CD4-positive, alpha-beta T cell (primary cell): ENCODE data around the gene WNT9A. TPM values are rescaled to one million over a fixed set of nuclear protein-coding genes. Genes with fewer than 3 reads are reported as not detected.

Experiments used
- ATAC-seq: fragments of 200-7000 bp; cut with Tn5 transposase; one replicate; pipeline ENCODE4 v1.10.0; 2022; ENCODE audit warnings: mild to moderate bottlenecking; ENCODE audit not compliant: poor library complexity
- CTCF ChIA-PET: fragments of 350-600 bp; sonication (Branson Sonifier 250); formaldehyde crosslinking; loops from one replicate; lab custom pipeline; 2021; ENCODE audit warnings: antibody characterized with exemption, inconsistent platforms; lab: Charles Lee
- POLR2A ChIA-PET: fragments of 350-600 bp; sonication (Branson Sonifier 250); formaldehyde crosslinking; loops from one replicate; lab custom pipeline; 2021; ENCODE audit warnings: antibody characterized with exemption, inconsistent platforms; lab: Charles Lee
- DNase-seq, 14 experiments: peaks; one replicate each; pipeline ENCODE4 v3.0.0-alpha.2; 2013 to 2020; ENCODE audit warnings: mixed read lengths in 2 of 14
- H3K27ac ChIP-seq, 2 donors: one replicate each; pipeline versions ENCODE4 v1.5.1 to v1.7.0; 2013; ENCODE audit warnings: low read length in 2 of 2, low read depth in 1 of 2, mild to moderate bottlenecking in 1 of 2
- H3K27me3 ChIP-seq, 2 experiments: 1 replicate in 1 of 2; 2 replicates in 1 of 2; pipeline versions ENCODE4 v1.6.1 to v1.7.0; 2013; ENCODE audit warnings: low read length in 2 of 2, control low read depth in 1 of 2, mild to moderate bottlenecking in 1 of 2, moderate library complexity in 1 of 2; ENCODE audit not compliant: insufficient read depth in 2 of 2, control insufficient read depth in 1 of 2
- H3K36me3 ChIP-seq: one replicate; pipeline ENCODE4 v1.6.1; 2013; ENCODE audit warnings: low read length, control low read depth; ENCODE audit not compliant: insufficient read depth
- H3K4me1 ChIP-seq: one replicate; pipeline ENCODE4 v1.6.1; 2013; ENCODE audit warnings: low read length, control low read depth; ENCODE audit not compliant: insufficient read depth
- H3K4me3 ChIP-seq: one replicate; pipeline ENCODE4 v1.5.1; 2013; ENCODE audit warnings: mild to moderate bottlenecking, low read length, moderate library complexity
- H3K9me3 ChIP-seq, 2 experiments: 1 replicate in 1 of 2; 2 replicates in 1 of 2; pipeline versions ENCODE4 v1.6.1 to v1.7.0; 2013; ENCODE audit warnings: low read length in 2 of 2, mild to moderate bottlenecking in 2 of 2, control low read depth in 1 of 2, moderate library complexity in 1 of 2; ENCODE audit not compliant: control insufficient read depth in 1 of 2, insufficient read depth in 1 of 2
- H3K27ac Mint-ChIP-seq: one replicate; pipeline ENCODE4 v1.8.0; 2020; ENCODE audit warnings: mixed read lengths
- H3K27me3 Mint-ChIP-seq: one replicate; pipeline ENCODE4 v1.8.0; 2021; ENCODE audit warnings: mixed read lengths
- H3K36me3 Mint-ChIP-seq: one replicate; pipeline ENCODE4 v1.8.0; 2021; ENCODE audit warnings: low read depth, mixed read lengths
- H3K4me1 Mint-ChIP-seq: one replicate; pipeline ENCODE4 v1.8.0; 2021; ENCODE audit warnings: low read depth, mixed read lengths
- H3K4me3 Mint-ChIP-seq: one replicate; pipeline ENCODE4 v1.8.0; 2020; ENCODE audit warnings: mild to moderate bottlenecking, mixed read lengths
- H3K9me3 Mint-ChIP-seq: one replicate; pipeline ENCODE4 v1.8.0; 2020; ENCODE audit warnings: mixed read lengths
- intact Hi-C, 2 experiments: fragments of 100-400 bp; cut with DNase I in 1 of 2; cut with micrococcal nuclease in 1 of 2; formaldehyde crosslinking; loops; one replicate each; pipeline versions ENCODE4 v1.15.1 to v1.9.0; 2023 to 2025; cut with DNase I, micrococcal nuclease
- total RNA-seq, 174 experiments: library from RNA in 2 of 174; stranded (reverse) in 2 of 174; gene quantifications; one replicate each; pipeline ENCODE4 v1.2.3 and lab custom pipeline; 2021 to 2026
- TF ChIP-seq, protein P1 (sequence below): fragments of 200-600 bp; IDR thresholded peaks from one replicate; pipeline ENCODE4 v1.8.0; 2022; ENCODE audit warnings: antibody characterized with exemption, mild to moderate bottlenecking

Gene WNT9A
- total RNA-seq, 2 experiments from 2014 or later = not detected

DNA sequence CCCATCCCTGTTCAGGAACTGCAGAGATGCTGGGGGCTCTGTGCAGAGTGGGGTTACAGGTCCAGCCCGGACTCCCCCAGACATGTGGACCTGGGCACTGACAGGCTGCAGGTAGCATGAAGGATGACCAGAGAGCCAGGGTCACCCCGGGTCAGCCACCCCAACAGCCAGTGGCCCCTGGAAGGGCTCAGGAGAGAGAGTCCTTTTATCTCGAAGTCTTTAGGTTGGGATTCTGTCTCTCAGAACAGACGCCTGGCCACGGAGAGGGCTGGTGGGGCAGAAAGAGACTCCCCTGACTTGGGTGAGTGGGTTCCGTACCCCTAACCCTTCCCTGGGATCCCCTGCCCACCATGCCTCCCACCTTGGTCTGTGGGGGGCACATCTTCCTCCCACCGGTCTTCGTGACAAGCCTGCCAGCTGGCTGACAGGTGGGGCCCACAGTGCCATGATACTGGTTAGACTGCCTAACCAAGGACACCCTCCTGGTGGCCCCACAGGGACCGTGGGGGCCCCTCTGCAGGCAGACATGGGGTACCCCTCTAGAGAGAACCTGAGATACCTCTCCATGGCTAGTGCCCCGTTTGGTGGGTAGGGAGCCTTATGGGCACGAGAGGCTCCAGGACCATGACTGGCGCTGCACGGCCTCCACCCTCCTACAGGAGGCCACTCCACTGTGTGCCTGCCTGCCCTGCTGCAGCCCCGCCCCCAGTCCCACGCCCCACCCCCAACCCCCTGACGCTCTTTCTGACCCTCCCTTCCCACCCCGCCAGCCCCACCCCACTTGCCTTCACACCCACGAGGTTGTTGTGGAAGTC lies 24.2 kb downstream of the WNT9A start:
- Mint-ChIP-seq H3K27ac (no peak overlapping the region), H3K27me3 (no peaks in the 10 kb centered on the region), H3K4me1 (no peaks in the 10 kb centered on the region), H3K36me3 (no peaks in the 10 kb centered on the region), H3K4me3 (no peak overlapping the region), H3K9me3 (no peaks in the 10 kb centered on the region)
- Histone ChIP-seq H3K27ac (no peak overlapping the region), H3K4me3 (no peak overlapping the region), H3K4me1 (no peaks in the 10 kb centered on the region), H3K36me3 (no peaks in the 10 kb centered on the region), H3K27me3 (no peaks in the 10 kb centered on the region), H3K9me3 (no peaks in the 10 kb centered on the region)
- ATAC-seq (no peak), DNase-seq (no peak)
- intact Hi-C loops = loop anchor here in 1 of 2 experiments (2.0 kb wide), 1 partner anchor 57 kb away; no protein-coding TSS in a partner anchor
- POLR2A ChIA-PET = interaction anchor here (0.6 kb wide), 1 partner anchor 136 kb away, joined by 3 read pairs; no protein-coding TSS in a partner anchor
- TF ChIP-seq, protein P1, sequence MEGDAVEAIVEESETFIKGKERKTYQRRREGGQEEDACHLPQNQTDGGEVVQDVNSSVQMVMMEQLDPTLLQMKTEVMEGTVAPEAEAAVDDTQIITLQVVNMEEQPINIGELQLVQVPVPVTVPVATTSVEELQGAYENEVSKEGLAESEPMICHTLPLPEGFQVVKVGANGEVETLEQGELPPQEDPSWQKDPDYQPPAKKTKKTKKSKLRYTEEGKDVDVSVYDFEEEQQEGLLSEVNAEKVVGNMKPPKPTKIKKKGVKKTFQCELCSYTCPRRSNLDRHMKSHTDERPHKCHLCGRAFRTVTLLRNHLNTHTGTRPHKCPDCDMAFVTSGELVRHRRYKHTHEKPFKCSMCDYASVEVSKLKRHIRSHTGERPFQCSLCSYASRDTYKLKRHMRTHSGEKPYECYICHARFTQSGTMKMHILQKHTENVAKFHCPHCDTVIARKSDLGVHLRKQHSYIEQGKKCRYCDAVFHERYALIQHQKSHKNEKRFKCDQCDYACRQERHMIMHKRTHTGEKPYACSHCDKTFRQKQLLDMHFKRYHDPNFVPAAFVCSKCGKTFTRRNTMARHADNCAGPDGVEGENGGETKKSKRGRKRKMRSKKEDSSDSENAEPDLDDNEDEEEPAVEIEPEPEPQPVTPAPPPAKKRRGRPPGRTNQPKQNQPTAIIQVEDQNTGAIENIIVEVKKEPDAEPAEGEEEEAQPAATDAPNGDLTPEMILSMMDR = no peak
- CTCF ChIA-PET = no interaction called here

DNA sequence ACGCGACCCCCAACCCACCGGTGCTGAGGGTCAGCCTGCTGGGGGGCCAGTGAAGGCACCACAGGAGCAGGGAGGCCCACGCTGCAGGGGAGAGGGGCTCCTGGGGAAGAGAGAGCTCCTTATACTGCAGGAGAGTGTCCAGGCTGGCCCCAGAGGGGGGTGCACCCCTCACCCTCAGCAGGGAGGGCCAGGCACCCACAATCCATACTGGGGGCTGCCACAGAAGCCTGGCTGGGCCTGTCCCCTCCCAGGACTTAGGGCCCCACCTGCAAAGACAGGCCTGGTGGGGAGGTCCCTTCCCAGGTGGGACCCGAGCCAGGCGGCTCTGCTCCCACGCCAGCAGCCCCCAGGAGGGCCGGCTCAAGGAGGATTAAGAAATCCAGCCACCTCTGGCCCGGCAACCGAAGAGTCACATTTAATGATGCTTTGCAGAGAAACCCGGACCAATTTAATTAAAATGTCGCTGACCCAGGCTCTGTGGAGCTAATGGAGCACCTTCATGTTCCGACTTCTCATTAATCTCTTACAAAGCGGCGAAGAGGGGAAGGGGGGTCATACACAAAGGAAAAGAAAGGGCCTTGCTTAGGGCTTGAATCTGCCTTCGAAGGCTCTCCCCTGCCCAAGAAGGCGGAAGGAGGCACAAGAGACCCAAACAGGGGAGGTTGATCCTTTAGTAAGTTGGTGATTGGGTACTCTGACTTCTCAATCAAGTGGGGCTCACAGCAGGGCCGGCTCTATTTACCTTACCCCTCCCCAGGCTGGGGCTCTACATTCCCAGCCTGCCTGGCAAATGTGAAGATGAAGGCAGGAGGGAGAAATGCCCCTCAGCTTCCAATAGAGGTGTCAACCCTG lies 25.0 kb downstream of the WNT9A start:
- no peaks in the 10 kb centered on the region for H3K4me1 ChIP-seq
- no peaks in the 10 kb centered on the region for H3K4me1 Mint-ChIP-seq
- no peak overlapping the region for H3K27ac Mint-ChIP-seq
- no peaks in the 10 kb centered on the region for H3K9me3 Mint-ChIP-seq
- H3K27ac ChIP-seq = no peak overlapping the region
- CTCF ChIA-PET = no interaction called here
- POLR2A ChIA-PET = interaction anchor here (0.6 kb wide), 1 partner anchor 135 kb away, joined by 3 read pairs; no protein-coding TSS in a partner anchor
- no peak overlapping the region for H3K4me3 Mint-ChIP-seq
- H3K9me3 ChIP-seq = no peaks in the 10 kb centered on the region
- no peak overlapping the region for H3K4me3 ChIP-seq
- ATAC-seq (no peak), DNase-seq (no peak)
- H3K36me3 ChIP-seq = no peaks in the 10 kb centered on the region
- H3K36me3 Mint-ChIP-seq = no peaks in the 10 kb centered on the region
- TF ChIP-seq, protein P1 = no peak
- no peaks in the 10 kb centered on the region for H3K27me3 Mint-ChIP-seq
- intact Hi-C loops = no loop called here
- H3K27me3 ChIP-seq = no peaks in the 10 kb centered on the region

DNA sequence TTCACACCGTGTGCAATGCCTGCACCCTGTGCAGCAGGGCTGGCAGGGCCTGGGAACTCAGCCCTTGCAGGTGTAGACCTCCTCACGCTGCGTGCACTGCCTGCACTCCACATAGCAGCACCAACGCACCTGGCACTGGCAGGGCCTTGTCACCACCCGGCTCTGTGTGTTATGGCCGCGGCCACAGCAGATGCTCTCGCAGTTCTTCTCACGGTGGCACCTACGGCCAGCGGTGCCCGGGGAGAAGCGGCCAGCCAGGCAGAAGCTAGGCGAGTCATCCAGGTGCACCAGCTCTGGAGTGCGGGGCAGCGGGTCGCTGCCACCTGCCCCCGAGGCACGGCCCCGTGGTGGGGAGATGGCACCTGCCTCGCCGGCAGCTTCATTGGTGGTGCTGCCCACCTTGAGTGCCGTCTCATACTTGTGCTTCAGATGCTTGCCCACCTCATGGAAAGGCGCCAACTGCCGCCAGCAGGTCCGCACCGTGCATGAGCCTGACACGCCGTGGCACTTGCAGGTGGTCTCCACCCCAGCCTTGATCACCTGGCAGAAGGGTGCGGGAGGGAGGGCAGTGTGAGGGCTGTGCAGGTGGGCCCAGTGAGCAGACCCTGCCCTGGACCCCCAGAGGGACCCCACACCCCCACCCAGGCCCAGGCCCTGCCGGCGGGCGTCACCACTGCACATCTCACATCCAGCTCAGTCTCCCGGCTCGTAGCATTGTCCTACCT lies 26.1 kb downstream of the WNT9A start:
- CTCF ChIA-PET = no interaction called here
- Mint-ChIP-seq H3K27ac (no peak overlapping the region), H3K27me3 (no peaks in the 10 kb centered on the region), H3K36me3 (no peaks in the 10 kb centered on the region), H3K4me3 (no peak overlapping the region), H3K4me1 (no peaks in the 10 kb centered on the region), H3K9me3 (no peaks in the 10 kb centered on the region)
- Histone ChIP-seq H3K27me3 (no peaks in the 10 kb centered on the region), H3K27ac (no peak overlapping the region), H3K4me1 (no peaks in the 10 kb centered on the region), H3K4me3 (no peak overlapping the region), H3K36me3 (no peaks in the 10 kb centered on the region), H3K9me3 (no peaks in the 10 kb centered on the region)
- intact Hi-C loops = no loop called here
- TF ChIP-seq, protein P1 = no peak
- DNase-seq (no peak), ATAC-seq (no peak)
- POLR2A ChIA-PET = interaction anchor here (1.0 kb wide), 1 partner anchor 37 kb away, joined by 3 read pairs; no protein-coding TSS in a partner anchor
